ENCODE data around the gene SALL2. TPM values are rescaled to one million over a fixed set of nuclear protein-coding genes. Genes with fewer than 3 reads are reported as not detected.

The SALL2 gene
- total RNA-seq, 1 experiment from 2014 or later = 0.47 TPM

GRCh38 chr14:21539189-21539940 is 13.2 kb upstream of the SALL2 start:
- CTCF ChIA-PET = no interaction called here
- DNase-seq (ENCODE audit: low read depth, low spot score) (no peak), ATAC-seq (no peak)
- no TSS peak for BruUV-seq (replicated peaks)
- Histone ChIP-seq H3K9ac (ENCODE audit: low read length) (no peak overlapping the region), H3K4me3 (replicated peaks in 1 of 2; ENCODE audit: low read depth in 1 of 2, low read length in 2 of 2) (no peak overlapping the region), H3K4me2 (ENCODE audit: low read length) (no peak overlapping the region), H3K9me2 (ENCODE audit: insufficient read depth) (no peaks in the 10 kb centered on the region), H3K4me1 (ENCODE audit: control insufficient read depth in 1 of 2, insufficient read depth in 2 of 2, low read length in 2 of 2) (no peaks in the 10 kb centered on the region), H3K27me3 (ENCODE audit: insufficient read depth, low read length) (peaks cover 24% of the 10 kb centered on the region; the same call in 1 of the 2 replicates), H3K27ac (ENCODE audit: low read depth, low read length) (no peak overlapping the region), H3K79me2 (ENCODE audit: insufficient read depth, low read length) (no peaks in the 10 kb centered on the region), H3K9me3 (ENCODE audit: control insufficient read depth in 1 of 2, insufficient read depth in 1 of 2, low read depth in 1 of 2, low read length in 2 of 2) (no peaks in the 10 kb centered on the region), H2AFZ (ENCODE audit: low read depth, low read length, poor library complexity, severe bottlenecking) (no peak overlapping the region), H3K36me3 (ENCODE audit: control insufficient read depth in 1 of 2, insufficient read depth in 2 of 2, low read length in 2 of 2) (no peaks in the 10 kb centered on the region), H4K20me1 (ENCODE audit: insufficient read depth) (no peaks in the 10 kb centered on the region)
- intact Hi-C loops (cut with micrococcal nuclease) = no loop called here
- POLR2A ChIA-PET = no interaction called here
- TF ChIP-seq, protein P1, sequence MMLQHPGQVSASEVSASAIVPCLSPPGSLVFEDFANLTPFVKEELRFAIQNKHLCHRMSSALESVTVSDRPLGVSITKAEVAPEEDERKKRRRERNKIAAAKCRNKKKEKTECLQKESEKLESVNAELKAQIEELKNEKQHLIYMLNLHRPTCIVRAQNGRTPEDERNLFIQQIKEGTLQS (IDR thresholded peaks at IDR 0.05) = no peak
- TF ChIP-seq FOSL1 (IDR thresholded peaks at IDR 0.05; ENCODE audit: low read depth) (no peak), JUND (IDR thresholded peaks at IDR 0.05) (no peak), YY1 (IDR thresholded peaks at IDR 0.05; ENCODE audit: extremely low read depth, insufficient replicate concordance, low read depth, low read length) (no peak), POLR2A (IDR thresholded peaks at IDR 0.05; ENCODE audit: borderline replicate concordance, extremely low read depth, insufficient read depth, insufficient read length) (no peak), SIN3A (IDR thresholded peaks at IDR 0.05; ENCODE audit: low read depth) (no peak), ZNF274 (IDR thresholded peaks at IDR 0.05; ENCODE audit: low read depth, low read length) (no peak), MAX (IDR thresholded peaks at IDR 0.05) (no peak), TCF7L2 (IDR thresholded peaks at IDR 0.05; ENCODE audit: borderline replicate concordance, extremely low read depth, insufficient read depth, insufficient read length) (no peak)
- TF ChIP-seq, protein P2, sequence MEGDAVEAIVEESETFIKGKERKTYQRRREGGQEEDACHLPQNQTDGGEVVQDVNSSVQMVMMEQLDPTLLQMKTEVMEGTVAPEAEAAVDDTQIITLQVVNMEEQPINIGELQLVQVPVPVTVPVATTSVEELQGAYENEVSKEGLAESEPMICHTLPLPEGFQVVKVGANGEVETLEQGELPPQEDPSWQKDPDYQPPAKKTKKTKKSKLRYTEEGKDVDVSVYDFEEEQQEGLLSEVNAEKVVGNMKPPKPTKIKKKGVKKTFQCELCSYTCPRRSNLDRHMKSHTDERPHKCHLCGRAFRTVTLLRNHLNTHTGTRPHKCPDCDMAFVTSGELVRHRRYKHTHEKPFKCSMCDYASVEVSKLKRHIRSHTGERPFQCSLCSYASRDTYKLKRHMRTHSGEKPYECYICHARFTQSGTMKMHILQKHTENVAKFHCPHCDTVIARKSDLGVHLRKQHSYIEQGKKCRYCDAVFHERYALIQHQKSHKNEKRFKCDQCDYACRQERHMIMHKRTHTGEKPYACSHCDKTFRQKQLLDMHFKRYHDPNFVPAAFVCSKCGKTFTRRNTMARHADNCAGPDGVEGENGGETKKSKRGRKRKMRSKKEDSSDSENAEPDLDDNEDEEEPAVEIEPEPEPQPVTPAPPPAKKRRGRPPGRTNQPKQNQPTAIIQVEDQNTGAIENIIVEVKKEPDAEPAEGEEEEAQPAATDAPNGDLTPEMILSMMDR (IDR thresholded peaks at IDR 0.05 in 2 of 3, conservative IDR thresholded peaks at IDR 0.05 in 1 of 3; ENCODE audit: borderline replicate concordance in 1 of 3, insufficient read depth in 1 of 3, low read depth in 2 of 3, low read length in 2 of 3) = no peak
- RAD21 ChIA-PET (ENCODE audit: low non-redundant PET in 1 of 2, low total read pairs in 2 of 2, uncharacterized antibody in 2 of 2, unreplicated experiment in 2 of 2) = no interaction called here

Data from HCT116 (cell line).